Suprapubic skin (tissue), 4 donors: ENCODE data around the gene PNN.
"Not testable (repeated sequence)": the region's sequence is repeated elsewhere in the genome, so short reads cannot be mapped to it uniquely, and the experiment has no call there.

Experiments used
- CTCF ChIP-seq, 2 donors: fragments of 200-600 bp in 1 of 2; fragments of 450-650 bp in 1 of 2; sonication (generic) in 1 of 2; IDR thresholded peaks; one replicate each; pipeline ENCODE4 v1.5.1; 2016 to 2019; ENCODE audit warnings: antibody characterized with exemption in 2 of 2, mild to moderate bottlenecking in 1 of 2, moderate library complexity in 1 of 2
- POLR2A ChIP-seq, 2 donors: fragments of 450-650 bp; IDR thresholded peaks; one replicate each; pipeline ENCODE4 v1.6.1; 2017; ENCODE audit warnings: antibody characterized with exemption in 2 of 2, mild to moderate bottlenecking in 2 of 2, moderate library complexity in 2 of 2
- POLR2AphosphoS5 ChIP-seq, 3 donors: sonication (generic); formaldehyde crosslinking; IDR thresholded peaks; one replicate each; pipeline ENCODE4 v1.6.1; 2017; ENCODE audit warnings: antibody characterized with exemption in 3 of 3

GRCh38 chr14:39167797-39168320 lies 7.2 kb upstream of the PNN start:
- not testable (repeated sequence) for TF ChIP-seq CTCF, POLR2AphosphoS5, POLR2A (IDR thresholded peaks at IDR 0.05)
